Gastrocnemius medialis (tissue), 4 donors: Measurements from ENCODE around the gene DUOXA2. TPM values are rescaled to one million over a fixed set of nuclear protein-coding genes. Genes with fewer than 3 reads are reported as not detected.

Source experiments
- ATAC-seq, 2 donors: fragments of 150-250 bp; one replicate each; pipeline ENCODE4 v1.9.1; 2016
- DNase-seq, 2 donors: peaks; one replicate each; pipeline ENCODE4 v3.0.0-alpha.2; 2019
- H3K27ac ChIP-seq, 4 donors: fragments of 200-600 bp; sonication (generic); 1 replicate in 1 of 4; 2 replicates in 3 of 4; pipeline ENCODE4 v1.5.1; 2016 to 2018; ENCODE audit warnings: mild to moderate bottlenecking in 2 of 4, moderate library complexity in 1 of 4
- H3K27me3 ChIP-seq, 3 donors: fragments of 200-600 bp; sonication (generic) in 2 of 3; 1 replicate in 1 of 3; 2 replicates in 2 of 3; pipeline versions ENCODE4 v1.5.1 to v1.6.0; 2016 to 2019; ENCODE audit warnings: mild to moderate bottlenecking in 1 of 3, moderate library complexity in 1 of 3
- H3K36me3 ChIP-seq, 2 donors: fragments of 200-600 bp; sonication (generic) in 1 of 2; one replicate each; pipeline ENCODE4 v1.5.1; 2017 to 2018
- H3K4me1 ChIP-seq, 2 donors: fragments of 200-600 bp; sonication (generic) in 1 of 2; one replicate each; pipeline ENCODE4 v1.5.1; 2016 to 2017; ENCODE audit warnings: mild to moderate bottlenecking in 2 of 2
- H3K4me3 ChIP-seq, 4 donors: fragments of 200-600 bp; sonication (generic) in 3 of 4; 1 replicate in 1 of 4; 2 replicates in 3 of 4; pipeline ENCODE4 v1.5.1; 2016 to 2019; ENCODE audit warnings: mild to moderate bottlenecking in 2 of 4
- H3K9me3 ChIP-seq, 3 donors: fragments of 200-600 bp; sonication (generic) in 2 of 3; 1 replicate in 1 of 3; 2 replicates in 2 of 3; pipeline ENCODE4 v1.5.1; 2016 to 2019
- CTCF ChIP-seq, 5 experiments: fragments of 450-650 bp in 3 of 5; fragments of 200-600 bp in 2 of 5; sonication (generic) in 2 of 5; IDR thresholded peaks in 4 of 5; conservative IDR thresholded peaks in 1 of 5; 1 replicate in 4 of 5; 2 replicates in 1 of 5; pipeline ENCODE4 v1.5.1; 2016 to 2019; ENCODE audit warnings: antibody characterized with exemption in 5 of 5, mild to moderate bottlenecking in 3 of 5, moderate library complexity in 3 of 5
- POLR2A ChIP-seq, 2 donors: fragments of 450-650 bp; IDR thresholded peaks; one replicate each; pipeline ENCODE4 v1.6.1; 2017; ENCODE audit warnings: antibody characterized with exemption in 2 of 2, mild to moderate bottlenecking in 2 of 2, moderate library complexity in 2 of 2
- in situ Hi-C, 4 donors: fragments of 200-750 bp; cut with MboI; loops; one replicate each; pipeline versions ENCODE4 v1.15.0 to v1.8.0; 2017; ENCODE audit warnings: low sequenced_read_pairs in 4 of 4
- intact Hi-C: fragments of 100-400 bp; cut with DNase I; formaldehyde crosslinking; loops from one replicate; pipeline ENCODE4 v1.15.1; 2023; ENCODE audit warnings: low total_unique reads
- total RNA-seq, 4 donors: library from RNA; depleted of rRNA; stranded (reverse); fragments of >200 nt; gene quantifications; one replicate each; pipeline versions ENCODE4 v1.1.0 to v1.2.3, GENCODE V29; 2016

DUOXA2 gene
- total RNA-seq, 4 donors from 2014 or later, result not detected

GRCh38 chr15:45111390-45112142 is 2.6 kb upstream of the DUOXA2 start:
- TF ChIP-seq POLR2A (IDR thresholded peaks at IDR 0.05), result no peak
- TF ChIP-seq CTCF (IDR thresholded peaks at IDR 0.05 in 4 of 5, conservative IDR thresholded peaks at IDR 0.05 in 1 of 5), result no peak
- Histone ChIP-seq H3K27me3 (peaks cover 67 to 77% (median 76%) of the 10 kb centered on the region in 3 donors), H3K4me3 (no peak overlapping the region), H3K9me3 (no peaks in the 10 kb centered on the region), H3K4me1 (peaks cover 3 to 8% of the 10 kb centered on the region in 2 donors), H3K36me3 (no peaks in the 10 kb centered on the region), H3K27ac (no peak overlapping the region)
- no peak for DNase-seq
- intact Hi-C loops (no loop called here), in situ Hi-C loops (no loop called here)
- no peak for ATAC-seq

- intact Hi-C loops, result no loop called here
- in situ Hi-C loops, result no loop called here
- DNase-seq (no peak), ATAC-seq (no peak)
- H3K36me3 ChIP-seq, result no peaks in the 10 kb centered on the region
- H3K9me3 ChIP-seq, result no peaks in the 10 kb centered on the region
- no peak for TF ChIP-seq CTCF (IDR thresholded peaks at IDR 0.05 in 4 of 5, conservative IDR thresholded peaks at IDR 0.05 in 1 of 5)
- H3K4me1 ChIP-seq, result peaks cover 3 to 14% of the 10 kb centered on the region in 2 donors
- H3K27me3 ChIP-seq, result peaks cover 73 to 83% (median 82%) of the 10 kb centered on the region in 3 donors
- peak overlapping the region in 1 of 4 donors; percentile 11 for H3K4me3 ChIP-seq
- H3K27ac ChIP-seq, result no peak overlapping the region
These were observed 2.0 kb upstream of the DUOXA2 start for GRCh38 chr15:45112143-45112590.

GRCh38 chr15:45112591-45113379 is 1.3 kb upstream of the DUOXA2 start:
- intact Hi-C loops, result no loop called here
- DNase-seq, result no peak
- Histone ChIP-seq H3K4me3 (peak overlapping the region in 1 of 4 donors; percentile 11), H3K9me3 (no peaks in the 10 kb centered on the region), H3K4me1 (peaks cover 6 to 15% of the 10 kb centered on the region in 2 donors), H3K27ac (no peak overlapping the region), H3K27me3 (peaks cover 79 to 89% (median 87%) of the 10 kb centered on the region in 3 donors), H3K36me3 (no peaks in the 10 kb centered on the region)
- no peak for ATAC-seq
- TF ChIP-seq POLR2A (IDR thresholded peaks at IDR 0.05) (no peak), CTCF (IDR thresholded peaks at IDR 0.05 in 4 of 5, conservative IDR thresholded peaks at IDR 0.05 in 1 of 5) (no peak)
- in situ Hi-C loops, result no loop called here

- no peak overlapping the region for H3K27ac ChIP-seq
- no peak for ATAC-seq
- in situ Hi-C loops, result no loop called here
- H3K4me3 ChIP-seq, result no peak overlapping the region
- DNase-seq, result no peak
- TF ChIP-seq POLR2A (IDR thresholded peaks at IDR 0.05) (no peak), CTCF (IDR thresholded peaks at IDR 0.05 in 4 of 5, conservative IDR thresholded peaks at IDR 0.05 in 1 of 5) (no peak)
- H3K4me1 ChIP-seq, result peaks cover 7 to 15% of the 10 kb centered on the region in 2 donors
- no peaks in the 10 kb centered on the region for H3K9me3 ChIP-seq
- peaks cover 81 to 86% (median 85%) of the 10 kb centered on the region in 3 donors for H3K27me3 ChIP-seq
- no peaks in the 10 kb centered on the region for H3K36me3 ChIP-seq
- intact Hi-C loops, result no loop called here
These were observed 641 bp upstream of the DUOXA2 start for GRCh38 chr15:45113380-45113990.
